ENCODE data around the gene CDKAL1.

CDKAL1 gene

DNA sequence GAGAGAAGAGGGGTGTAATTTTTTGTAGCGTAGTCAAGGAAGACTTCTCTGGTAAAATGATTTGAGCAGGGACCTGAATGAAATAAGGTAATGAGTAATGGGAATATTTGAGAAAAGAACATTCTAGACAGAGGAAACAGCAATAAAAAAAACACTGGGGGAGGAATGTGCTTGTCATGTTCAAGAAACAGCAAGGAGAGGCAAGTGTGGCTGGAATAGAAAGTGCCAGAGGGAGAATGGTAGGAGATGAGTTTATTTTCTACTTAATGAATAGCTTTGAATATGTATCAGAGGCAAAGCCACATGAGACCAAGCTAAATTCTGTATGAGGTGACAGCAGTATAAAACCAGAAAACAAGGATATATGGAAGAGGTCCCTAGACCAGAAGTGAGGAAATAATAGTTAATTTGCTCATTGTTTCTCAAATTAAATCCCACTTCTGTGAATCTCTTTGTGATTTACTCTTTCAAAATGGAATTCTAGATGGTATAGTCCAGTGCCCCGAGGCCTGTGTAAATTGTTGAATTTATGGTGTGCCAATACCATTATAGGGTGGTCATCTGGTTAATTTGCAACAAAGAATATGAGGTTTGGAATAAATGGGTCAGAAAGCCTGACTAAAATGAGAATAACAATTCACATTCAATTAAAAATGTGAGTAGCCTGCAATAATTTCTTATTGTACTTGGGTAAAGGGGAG is 170.2 kb downstream of the CDKAL1 start:
- TF ChIP-seq POLR2AphosphoS5 (IDR thresholded peaks at IDR 0.05; ENCODE audit: low read depth, low read length): no peak
- no peak for TF ChIP-seq SIN3A (IDR thresholded peaks at IDR 0.05; ENCODE audit: borderline replicate concordance, insufficient read depth, low read length)
- TF ChIP-seq FOXP2 (optimal IDR thresholded peaks at IDR 0.05; ENCODE audit: borderline replicate concordance, extremely low read depth, extremely low read length, insufficient read depth): no peak
- TF ChIP-seq, protein P1, sequence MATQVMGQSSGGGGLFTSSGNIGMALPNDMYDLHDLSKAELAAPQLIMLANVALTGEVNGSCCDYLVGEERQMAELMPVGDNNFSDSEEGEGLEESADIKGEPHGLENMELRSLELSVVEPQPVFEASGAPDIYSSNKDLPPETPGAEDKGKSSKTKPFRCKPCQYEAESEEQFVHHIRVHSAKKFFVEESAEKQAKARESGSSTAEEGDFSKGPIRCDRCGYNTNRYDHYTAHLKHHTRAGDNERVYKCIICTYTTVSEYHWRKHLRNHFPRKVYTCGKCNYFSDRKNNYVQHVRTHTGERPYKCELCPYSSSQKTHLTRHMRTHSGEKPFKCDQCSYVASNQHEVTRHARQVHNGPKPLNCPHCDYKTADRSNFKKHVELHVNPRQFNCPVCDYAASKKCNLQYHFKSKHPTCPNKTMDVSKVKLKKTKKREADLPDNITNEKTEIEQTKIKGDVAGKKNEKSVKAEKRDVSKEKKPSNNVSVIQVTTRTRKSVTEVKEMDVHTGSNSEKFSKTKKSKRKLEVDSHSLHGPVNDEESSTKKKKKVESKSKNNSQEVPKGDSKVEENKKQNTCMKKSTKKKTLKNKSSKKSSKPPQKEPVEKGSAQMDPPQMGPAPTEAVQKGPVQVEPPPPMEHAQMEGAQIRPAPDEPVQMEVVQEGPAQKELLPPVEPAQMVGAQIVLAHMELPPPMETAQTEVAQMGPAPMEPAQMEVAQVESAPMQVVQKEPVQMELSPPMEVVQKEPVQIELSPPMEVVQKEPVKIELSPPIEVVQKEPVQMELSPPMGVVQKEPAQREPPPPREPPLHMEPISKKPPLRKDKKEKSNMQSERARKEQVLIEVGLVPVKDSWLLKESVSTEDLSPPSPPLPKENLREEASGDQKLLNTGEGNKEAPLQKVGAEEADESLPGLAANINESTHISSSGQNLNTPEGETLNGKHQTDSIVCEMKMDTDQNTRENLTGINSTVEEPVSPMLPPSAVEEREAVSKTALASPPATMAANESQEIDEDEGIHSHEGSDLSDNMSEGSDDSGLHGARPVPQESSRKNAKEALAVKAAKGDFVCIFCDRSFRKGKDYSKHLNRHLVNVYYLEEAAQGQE (IDR thresholded peaks at IDR 0.05; ENCODE audit: insufficient read depth in 1 of 2, low read depth in 2 of 2, low read length in 2 of 2): no peak
- no peak for TF ChIP-seq TAF1 (IDR thresholded peaks at IDR 0.05; ENCODE audit: borderline replicate concordance, insufficient read depth, low read length)

DNA sequence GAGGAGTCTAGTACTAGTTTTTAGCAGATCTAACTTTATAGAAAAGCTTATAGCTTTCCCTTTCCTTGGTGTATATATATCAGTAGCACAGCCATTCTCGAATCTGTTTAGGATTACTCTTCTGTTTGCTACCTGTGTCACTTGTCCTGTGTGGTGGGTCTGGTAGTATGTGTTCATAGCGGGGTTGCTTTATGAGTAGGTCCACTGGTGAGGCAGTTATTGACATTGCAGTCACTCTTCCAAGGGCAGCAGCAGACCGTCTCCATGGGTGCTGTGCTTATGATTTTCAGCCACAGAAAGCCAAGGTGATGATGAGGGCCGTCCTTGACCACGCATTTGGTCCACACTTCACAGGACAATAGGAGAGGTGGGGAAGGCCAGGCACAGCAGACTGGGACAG is 171.5 kb downstream of the CDKAL1 start:
- TF ChIP-seq FOXP2 (optimal IDR thresholded peaks at IDR 0.05; ENCODE audit: borderline replicate concordance, extremely low read depth, extremely low read length, insufficient read depth) (no peak), POLR2AphosphoS5 (IDR thresholded peaks at IDR 0.05; ENCODE audit: low read depth, low read length) (no peak)

DNA sequence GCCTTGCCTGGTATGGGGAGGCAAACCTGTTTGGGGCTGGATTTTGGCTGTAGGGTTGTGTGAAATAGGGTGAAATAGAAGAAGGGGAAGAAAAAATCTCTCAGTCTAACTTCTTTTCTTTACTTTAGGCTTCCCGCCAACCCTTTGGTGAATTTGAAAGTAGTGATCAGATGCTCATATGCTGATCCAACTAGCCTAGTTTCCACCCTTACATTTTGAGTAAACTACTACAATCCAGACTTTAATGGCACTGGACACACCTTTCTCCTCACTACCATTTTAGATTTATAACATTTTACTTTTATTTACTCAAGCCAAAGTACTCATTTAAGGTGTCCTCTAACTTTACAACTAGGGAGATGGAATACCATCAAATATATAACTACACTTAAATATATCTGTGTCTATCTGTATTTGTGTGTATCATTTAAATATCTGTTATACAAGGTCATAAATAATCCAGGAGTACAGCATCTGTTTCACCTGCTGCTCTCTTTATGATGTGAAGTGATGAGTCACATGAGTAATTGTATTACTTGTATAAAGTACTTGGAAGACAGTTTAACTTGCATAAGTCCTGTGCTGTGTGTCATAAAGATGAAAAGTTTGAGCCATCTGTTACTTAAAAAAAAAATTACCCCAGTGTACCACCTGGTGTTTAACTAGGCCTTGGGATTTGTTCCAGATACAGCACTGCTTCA is 172.1 kb downstream of the CDKAL1 start:
- no peak for TF ChIP-seq SIN3A (IDR thresholded peaks at IDR 0.05; ENCODE audit: borderline replicate concordance, insufficient read depth, low read length)

DNA sequence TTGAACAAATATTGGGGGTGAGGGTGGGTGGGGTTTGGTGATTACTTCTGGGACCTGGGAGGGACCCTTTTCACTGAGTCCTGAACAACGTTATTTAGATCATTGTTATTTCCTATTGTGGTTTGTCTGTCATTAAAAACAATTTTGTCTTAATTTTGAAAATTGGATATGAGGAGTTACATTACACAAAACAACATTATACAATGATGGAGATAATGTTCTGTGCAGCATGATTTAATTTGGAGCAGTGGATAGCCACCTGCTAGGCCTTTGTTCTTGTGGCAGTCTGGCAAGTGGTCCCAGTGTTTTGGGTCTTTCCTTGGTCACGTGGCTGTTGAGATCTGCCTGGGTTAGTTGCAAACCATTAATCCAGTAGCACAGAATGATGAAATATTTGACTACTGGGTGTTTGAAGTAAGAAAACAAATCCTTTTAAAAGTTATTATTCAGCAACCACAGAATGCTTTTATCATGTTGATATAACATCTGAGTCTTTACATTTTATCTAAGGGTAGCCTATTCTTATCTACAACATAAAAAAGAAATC is 172.8 kb downstream of the CDKAL1 start:
- TF ChIP-seq FOXP2 (optimal IDR thresholded peaks at IDR 0.05; ENCODE audit: borderline replicate concordance, extremely low read depth, extremely low read length, insufficient read depth): no peak
- TF ChIP-seq, protein P1 (IDR thresholded peaks at IDR 0.05; ENCODE audit: insufficient read depth in 1 of 2, low read depth in 2 of 2, low read length in 2 of 2): no peak
- no peak for TF ChIP-seq SIN3A (IDR thresholded peaks at IDR 0.05; ENCODE audit: borderline replicate concordance, insufficient read depth, low read length)
- no peak for TF ChIP-seq TAF1 (IDR thresholded peaks at IDR 0.05; ENCODE audit: borderline replicate concordance, insufficient read depth, low read length)
- TF ChIP-seq POLR2AphosphoS5 (IDR thresholded peaks at IDR 0.05; ENCODE audit: low read depth, low read length): no peak

DNA sequence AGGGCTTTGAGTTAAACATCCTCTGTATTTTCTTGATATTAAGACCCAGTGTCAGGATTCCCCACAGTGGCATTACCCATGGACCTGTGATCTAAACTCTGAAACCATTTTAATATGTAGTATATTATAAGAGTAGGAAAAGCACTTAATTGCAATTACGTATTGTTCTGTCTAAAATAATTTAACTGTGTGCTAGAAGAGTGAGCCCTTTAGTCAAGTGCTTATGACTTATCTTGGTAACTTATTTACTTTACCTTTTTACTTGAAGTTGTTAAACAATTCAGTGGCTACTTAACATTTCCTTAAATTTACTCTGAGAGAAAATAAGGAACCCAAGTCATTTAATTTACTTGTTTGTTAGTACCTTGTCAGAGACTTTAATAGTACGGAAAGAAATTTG is 173.6 kb downstream of the CDKAL1 start:
- no peak for TF ChIP-seq TAF1 (IDR thresholded peaks at IDR 0.05; ENCODE audit: borderline replicate concordance, insufficient read depth, low read length)
- TF ChIP-seq POLR2AphosphoS5 (IDR thresholded peaks at IDR 0.05; ENCODE audit: low read depth, low read length): no peak
- TF ChIP-seq FOXP2 (optimal IDR thresholded peaks at IDR 0.05; ENCODE audit: borderline replicate concordance, extremely low read depth, extremely low read length, insufficient read depth): no peak
- TF ChIP-seq SIN3A (IDR thresholded peaks at IDR 0.05; ENCODE audit: borderline replicate concordance, insufficient read depth, low read length): no peak
- TF ChIP-seq, protein P1 (IDR thresholded peaks at IDR 0.05; ENCODE audit: insufficient read depth in 1 of 2, low read depth in 2 of 2, low read length in 2 of 2): no peak
